HFFc6 (cell line): Measurements from ENCODE around the gene CRHR1. TPM values are rescaled to one million over a fixed set of nuclear protein-coding genes. Genes with fewer than 3 reads are reported as not detected.
"Not testable (repeated sequence)": the region's sequence is repeated elsewhere in the genome, so short reads cannot be mapped to it uniquely, and the experiment has no call there.

Experiments used
- DNase-seq: peaks from one replicate; pipeline ENCODE4 v3.0.0-alpha.2; 2018
- H3K27ac Mint-ChIP-seq: 2 replicates; pipeline ENCODE4 v1.8.0; 2020; ENCODE audit warnings: mild to moderate bottlenecking, mixed read lengths
- H3K27me3 Mint-ChIP-seq: 2 replicates; pipeline ENCODE4 v1.8.0; 2021; ENCODE audit warnings: mild to moderate bottlenecking, moderate library complexity, mixed read lengths; ENCODE audit not compliant: insufficient read depth
- H3K36me3 Mint-ChIP-seq: 2 replicates; pipeline ENCODE4 v1.8.0; 2021; ENCODE audit warnings: low read depth, mixed read lengths
- H3K4me1 Mint-ChIP-seq: 2 replicates; pipeline ENCODE4 v1.8.0; 2020; ENCODE audit warnings: low read depth, mixed read lengths
- H3K4me3 Mint-ChIP-seq: 2 replicates; pipeline ENCODE4 v1.8.0; 2020; ENCODE audit warnings: mild to moderate bottlenecking, moderate library complexity, mixed read lengths
- H3K9me3 Mint-ChIP-seq: 2 replicates; pipeline ENCODE4 v1.8.0; 2020; ENCODE audit warnings: mild to moderate bottlenecking, mixed read lengths
- total RNA-seq, 6 experiments: library from RNA; stranded (reverse); fragmentation: NEBNext Ultra II Directional; extraction: Animal tissue kit (Norgen Biotek cat#: 25700); gene quantifications; 2 replicates in 1 of 6; 3 replicates in 5 of 6; pipeline ENCODE4 v1.2.3, GENCODE V29; 2021
- TF ChIP-seq, protein P1 (sequence below): fragments of 200-600 bp; sonication (generic); IDR thresholded peaks from 2 replicates; pipeline ENCODE4 v1.5.0; 2021; ENCODE audit warnings: antibody characterized with exemption, mild to moderate bottlenecking

Gene CRHR1
- total RNA-seq, 6 experiments from 2014 or later: not detected

DNA sequence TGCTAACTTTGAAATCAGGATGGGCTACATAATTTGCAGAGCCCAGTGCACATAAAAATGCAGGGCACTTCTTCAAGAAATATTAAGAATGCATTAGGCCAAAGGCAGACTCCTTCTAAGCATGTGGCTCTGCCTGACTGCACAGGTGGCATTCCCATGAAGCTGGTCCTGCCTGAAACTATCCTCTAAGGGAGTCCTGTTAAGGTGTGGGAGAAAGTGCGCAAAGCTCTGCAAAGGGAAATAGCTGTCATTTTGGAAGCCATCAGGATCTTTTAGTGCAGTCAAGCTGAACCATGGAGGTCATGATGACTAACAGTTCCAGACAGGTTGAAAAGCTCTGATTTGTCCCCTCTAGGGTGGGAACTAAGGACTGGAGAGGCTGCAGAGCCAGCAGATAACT is 41.9 kb upstream of the CRHR1 start:
- no peak for DNase-seq
- H3K9me3 Mint-ChIP-seq: no peaks in the 10 kb centered on the region
- H3K27me3 Mint-ChIP-seq: peaks cover 33% of the 10 kb centered on the region
- no peaks in the 10 kb centered on the region for H3K36me3 Mint-ChIP-seq
- H3K4me3 Mint-ChIP-seq: no peak overlapping the region
- H3K27ac Mint-ChIP-seq: no peak overlapping the region
- TF ChIP-seq, protein P1, sequence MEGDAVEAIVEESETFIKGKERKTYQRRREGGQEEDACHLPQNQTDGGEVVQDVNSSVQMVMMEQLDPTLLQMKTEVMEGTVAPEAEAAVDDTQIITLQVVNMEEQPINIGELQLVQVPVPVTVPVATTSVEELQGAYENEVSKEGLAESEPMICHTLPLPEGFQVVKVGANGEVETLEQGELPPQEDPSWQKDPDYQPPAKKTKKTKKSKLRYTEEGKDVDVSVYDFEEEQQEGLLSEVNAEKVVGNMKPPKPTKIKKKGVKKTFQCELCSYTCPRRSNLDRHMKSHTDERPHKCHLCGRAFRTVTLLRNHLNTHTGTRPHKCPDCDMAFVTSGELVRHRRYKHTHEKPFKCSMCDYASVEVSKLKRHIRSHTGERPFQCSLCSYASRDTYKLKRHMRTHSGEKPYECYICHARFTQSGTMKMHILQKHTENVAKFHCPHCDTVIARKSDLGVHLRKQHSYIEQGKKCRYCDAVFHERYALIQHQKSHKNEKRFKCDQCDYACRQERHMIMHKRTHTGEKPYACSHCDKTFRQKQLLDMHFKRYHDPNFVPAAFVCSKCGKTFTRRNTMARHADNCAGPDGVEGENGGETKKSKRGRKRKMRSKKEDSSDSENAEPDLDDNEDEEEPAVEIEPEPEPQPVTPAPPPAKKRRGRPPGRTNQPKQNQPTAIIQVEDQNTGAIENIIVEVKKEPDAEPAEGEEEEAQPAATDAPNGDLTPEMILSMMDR: no peak
- peaks cover 6% of the 10 kb centered on the region; the same call in 1 of the 2 replicates for H3K4me1 Mint-ChIP-seq

DNA sequence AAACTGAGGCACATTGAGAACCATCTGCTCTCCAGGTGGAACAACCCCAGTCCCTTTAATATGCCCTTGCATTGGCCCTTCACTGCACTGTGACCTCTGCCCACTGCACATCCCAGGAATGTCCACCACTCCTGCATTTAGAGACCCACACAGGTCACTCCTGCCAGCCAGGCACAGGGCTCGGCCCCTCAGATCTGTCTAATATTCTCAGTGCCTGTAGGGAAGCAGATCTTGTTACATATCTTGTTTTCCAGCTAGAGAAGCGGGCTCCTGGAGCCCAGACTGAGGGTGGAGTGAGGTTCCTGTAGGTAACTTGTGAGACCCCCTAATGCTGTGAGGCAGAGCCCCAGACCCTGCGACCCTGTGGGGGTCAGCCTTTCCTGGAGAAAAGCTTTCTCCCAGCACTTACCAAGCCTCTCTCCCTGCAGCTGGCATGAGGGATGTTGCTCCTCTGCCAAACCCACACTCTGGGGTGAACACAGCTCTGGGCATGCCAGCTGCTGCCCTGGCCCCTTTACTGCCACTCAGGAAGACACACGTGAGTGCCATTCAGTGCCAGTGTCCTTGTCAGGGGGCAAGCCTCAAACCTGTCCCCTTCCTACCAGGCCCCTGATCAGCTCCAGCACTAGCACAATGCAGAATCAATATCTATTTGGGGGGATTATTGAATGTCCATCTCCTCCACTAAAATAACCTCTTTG is 40.3 kb upstream of the CRHR1 start:
- Mint-ChIP-seq H3K36me3 (no peaks in the 10 kb centered on the region), H3K27ac (no peak overlapping the region), H3K9me3 (no peaks in the 10 kb centered on the region), H3K27me3 (peaks cover 37% of the 10 kb centered on the region), H3K4me1 (peaks cover 6% of the 10 kb centered on the region; the same call in 1 of the 2 replicates), H3K4me3 (no peak overlapping the region)
- DNase-seq: no peak
- TF ChIP-seq, protein P1: no peak

DNA sequence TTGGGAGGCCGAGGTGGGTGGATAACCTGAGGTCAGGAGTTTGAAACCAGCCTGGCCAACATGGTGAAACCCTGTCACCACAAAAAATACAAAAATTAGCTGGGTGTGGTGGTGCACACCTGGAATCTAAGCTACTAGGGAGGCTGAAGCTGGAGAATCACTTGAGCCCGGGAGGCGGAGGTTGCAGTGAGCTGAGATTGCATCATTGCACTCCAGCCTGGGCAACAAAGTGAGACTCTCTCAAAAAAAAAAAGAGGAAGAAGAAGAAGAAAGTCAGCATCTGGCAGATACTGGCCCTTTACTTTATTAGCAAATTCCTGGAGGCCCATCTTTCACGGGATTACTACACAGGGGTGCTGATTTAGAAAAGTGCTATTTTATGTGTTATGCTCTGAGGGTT is 39.3 kb upstream of the CRHR1 start:
- H3K27me3 Mint-ChIP-seq: peaks cover 47% of the 10 kb centered on the region
- not testable (repeated sequence) for H3K4me1 Mint-ChIP-seq, H3K4me3 Mint-ChIP-seq, H3K27ac Mint-ChIP-seq, DNase-seq, H3K36me3 Mint-ChIP-seq, H3K9me3 Mint-ChIP-seq

DNA sequence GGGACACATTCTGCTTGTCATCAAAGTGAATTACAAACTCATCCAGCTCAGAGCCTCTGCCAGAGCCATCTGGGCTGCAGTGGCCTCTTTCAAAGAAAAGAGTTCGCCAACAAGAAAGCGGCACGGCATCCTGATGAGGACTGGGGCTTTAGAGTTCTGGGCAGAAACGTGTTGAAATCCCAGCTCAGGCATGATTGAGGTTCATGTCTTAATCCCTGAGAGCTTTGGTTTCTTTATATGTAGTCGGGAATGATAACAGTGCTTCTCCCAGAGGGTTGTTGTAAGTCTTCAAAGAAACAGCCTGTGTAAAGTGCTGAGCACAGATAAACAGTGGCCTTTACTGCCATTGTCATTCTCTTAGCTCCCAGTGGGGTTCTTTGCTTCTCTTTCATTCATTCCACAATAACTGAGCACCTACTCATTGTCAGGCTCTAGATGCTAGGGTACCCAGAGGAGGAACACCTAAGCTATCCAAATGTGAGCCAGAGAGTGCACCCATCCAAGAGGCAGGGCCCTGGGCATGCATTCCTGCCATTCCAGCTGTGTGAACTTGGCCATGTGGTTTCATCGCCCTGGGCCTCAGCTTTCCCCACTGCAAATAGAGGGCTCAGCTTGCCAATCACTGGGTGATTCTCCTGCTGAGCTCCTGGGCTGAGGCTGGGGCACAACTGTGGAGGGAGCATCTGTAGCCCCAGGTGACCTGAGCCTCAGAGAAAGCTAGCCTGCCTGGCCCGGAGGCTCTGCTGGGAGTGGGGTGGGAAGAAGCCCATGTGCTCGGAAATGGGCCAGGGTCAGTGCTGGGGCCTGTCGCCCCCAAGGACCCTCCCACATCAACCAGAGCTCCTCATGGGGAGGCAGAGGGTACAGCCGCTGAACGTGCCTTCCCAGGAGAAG is 38.3 kb upstream of the CRHR1 start:
- H3K27ac Mint-ChIP-seq: no peak overlapping the region
- H3K36me3 Mint-ChIP-seq: no peaks in the 10 kb centered on the region
- no peak for DNase-seq
- H3K27me3 Mint-ChIP-seq: peaks cover 57% of the 10 kb centered on the region
- no peak overlapping the region for H3K4me3 Mint-ChIP-seq
- H3K4me1 Mint-ChIP-seq: no peaks in the 10 kb centered on the region
- TF ChIP-seq, protein P1: no peak
- H3K9me3 Mint-ChIP-seq: no peaks in the 10 kb centered on the region

DNA sequence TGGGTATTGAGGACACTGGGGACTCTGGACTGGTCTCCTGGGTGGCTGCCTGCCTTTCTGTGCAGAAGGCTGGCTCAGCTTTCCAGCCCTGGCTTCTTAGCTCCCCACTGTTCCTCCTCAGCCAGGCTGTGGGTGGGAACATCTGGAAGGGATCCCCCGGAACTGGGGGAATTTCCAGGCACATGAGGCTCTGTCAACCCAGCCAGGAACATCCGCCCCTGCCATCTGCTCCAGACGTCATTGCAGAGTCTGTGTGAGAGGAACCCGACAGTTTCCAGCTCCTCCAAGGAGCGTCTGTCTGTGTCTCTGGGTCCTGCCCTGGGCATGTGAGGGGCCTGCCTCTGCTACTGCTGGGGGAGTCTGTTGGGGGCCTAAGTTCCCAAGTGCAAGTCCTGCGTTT is 36.2 kb upstream of the CRHR1 start:
- H3K9me3 Mint-ChIP-seq: no peaks in the 10 kb centered on the region
- no peak overlapping the region for H3K27ac Mint-ChIP-seq
- no peaks in the 10 kb centered on the region for H3K4me1 Mint-ChIP-seq
- H3K4me3 Mint-ChIP-seq: no peak overlapping the region
- DNase-seq: no peak
- TF ChIP-seq, protein P1: no peak
- peaks cover 63% of the 10 kb centered on the region for H3K27me3 Mint-ChIP-seq
- H3K36me3 Mint-ChIP-seq: no peaks in the 10 kb centered on the region

DNA sequence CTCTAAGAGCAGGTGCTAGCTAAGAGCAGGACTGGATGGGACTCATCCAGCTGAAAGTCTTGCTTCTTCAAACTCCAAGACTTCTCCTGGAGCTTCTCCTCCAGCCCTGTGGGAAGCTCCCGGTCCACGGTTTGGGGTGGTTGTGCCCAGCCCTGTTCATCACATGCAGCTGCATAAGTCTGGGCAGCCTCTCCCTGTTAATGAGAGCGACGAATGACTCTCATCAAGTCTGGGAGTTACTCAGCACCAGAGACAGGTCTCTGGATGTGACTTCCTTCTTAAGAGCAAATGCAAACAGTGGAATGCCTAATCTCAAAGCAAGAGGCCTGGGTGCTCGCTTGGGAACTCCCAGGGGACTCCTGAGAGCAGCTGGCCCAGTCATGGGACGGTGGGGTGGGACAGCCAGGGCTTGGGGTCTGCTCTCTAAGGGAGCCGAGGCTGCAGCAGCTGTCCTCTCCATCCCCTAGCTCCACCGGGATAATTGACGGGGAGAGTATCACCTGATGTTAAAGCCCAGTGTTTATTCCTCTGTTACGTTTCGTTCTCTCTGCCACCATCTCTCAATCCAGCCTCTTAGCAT is 35.3 kb upstream of the CRHR1 start:
- H3K4me3 Mint-ChIP-seq: no peak overlapping the region

More for the DNA sequence above, 35.3 kb upstream of the CRHR1 start:
- H3K27ac Mint-ChIP-seq: no peak overlapping the region
- TF ChIP-seq, protein P1: no peak
- H3K4me1 Mint-ChIP-seq: no peaks in the 10 kb centered on the region
- no peak for DNase-seq
- no peaks in the 10 kb centered on the region for H3K36me3 Mint-ChIP-seq
- peaks cover 67% of the 10 kb centered on the region for H3K27me3 Mint-ChIP-seq
- H3K9me3 Mint-ChIP-seq: no peaks in the 10 kb centered on the region
